Ascending aorta (tissue), 2 donors: Measurements from ENCODE around the gene FANCC. TPM values are rescaled to one million over a fixed set of nuclear protein-coding genes. Genes with fewer than 3 reads are reported as not detected.

Experiments used
- DNase-seq, 2 donors: peaks; one replicate each; pipeline ENCODE4 v3.0.0-alpha.2; 2019; ENCODE audit warnings: low spot score in 2 of 2
- H3K27ac ChIP-seq, 2 donors: fragments of 200-600 bp; sonication (generic); one replicate each; pipeline ENCODE4 v1.5.1; 2016 to 2017; ENCODE audit warnings: mild to moderate bottlenecking in 1 of 2
- H3K27me3 ChIP-seq: fragments of 200-600 bp; sonication (generic); one replicate; pipeline ENCODE4 v1.5.1; 2017
- H3K36me3 ChIP-seq, 2 donors: fragments of 200-600 bp; sonication (generic); one replicate each; pipeline ENCODE4 v1.5.1; 2016
- H3K4me1 ChIP-seq, 2 donors: fragments of 200-600 bp; sonication (generic); one replicate each; pipeline ENCODE4 v1.5.1; 2016 to 2017; ENCODE audit warnings: mild to moderate bottlenecking in 1 of 2
- H3K4me3 ChIP-seq, 2 donors: fragments of 200-600 bp; sonication (generic); one replicate each; pipeline ENCODE4 v1.5.1; 2016 to 2017; ENCODE audit warnings: mild to moderate bottlenecking in 1 of 2
- H3K9me3 ChIP-seq, 2 donors: fragments of 200-600 bp; sonication (generic); one replicate each; pipeline ENCODE4 v1.5.1; 2016
- CTCF ChIP-seq, 3 experiments: fragments of 200-600 bp in 2 of 3; fragments of 450-650 bp in 1 of 3; sonication (generic) in 2 of 3; IDR thresholded peaks; one replicate each; pipeline ENCODE4 v1.5.1; 2016 to 2019; ENCODE audit warnings: antibody characterized with exemption in 3 of 3, mild to moderate bottlenecking in 1 of 3, moderate library complexity in 1 of 3
- intact Hi-C: fragments of 100-400 bp; cut with DNase I; formaldehyde crosslinking; loops from one replicate; pipeline ENCODE4 v1.15.1; 2023
- total RNA-seq: library from RNA; depleted of rRNA; stranded (reverse); fragments of >200 nt; gene quantifications from one replicate; pipeline ENCODE4 v1.1.0, GENCODE V29; 2016

FANCC gene
- total RNA-seq, 1 donor from 2014 or later: 0.64 TPM

- H3K9me3 ChIP-seq: no peaks in the 10 kb centered on the region
- H3K27me3 ChIP-seq: no peaks in the 10 kb centered on the region
- no peak overlapping the region for H3K27ac ChIP-seq
- no peak for TF ChIP-seq CTCF (IDR thresholded peaks at IDR 0.05)
- no peaks in the 10 kb centered on the region for H3K36me3 ChIP-seq
- DNase-seq: no peak
- no peak overlapping the region for H3K4me3 ChIP-seq
- no peaks in the 10 kb centered on the region for H3K4me1 ChIP-seq
- intact Hi-C loops: no loop called here
Measured at GRCh38 chr9:95217936-95218335, 99.6 kb downstream of the FANCC start.

GRCh38 chr9:95215336-95215898 lies 102.1 kb downstream of the FANCC start:
- H3K4me3 ChIP-seq: no peak overlapping the region
- H3K36me3 ChIP-seq: no peaks in the 10 kb centered on the region
- intact Hi-C loops: no loop called here
- H3K27me3 ChIP-seq: no peaks in the 10 kb centered on the region
- no peaks in the 10 kb centered on the region for H3K4me1 ChIP-seq
- TF ChIP-seq CTCF (IDR thresholded peaks at IDR 0.05): no peak
- H3K27ac ChIP-seq: no peak overlapping the region
- no peaks in the 10 kb centered on the region for H3K9me3 ChIP-seq
- DNase-seq: no peak

DNA sequence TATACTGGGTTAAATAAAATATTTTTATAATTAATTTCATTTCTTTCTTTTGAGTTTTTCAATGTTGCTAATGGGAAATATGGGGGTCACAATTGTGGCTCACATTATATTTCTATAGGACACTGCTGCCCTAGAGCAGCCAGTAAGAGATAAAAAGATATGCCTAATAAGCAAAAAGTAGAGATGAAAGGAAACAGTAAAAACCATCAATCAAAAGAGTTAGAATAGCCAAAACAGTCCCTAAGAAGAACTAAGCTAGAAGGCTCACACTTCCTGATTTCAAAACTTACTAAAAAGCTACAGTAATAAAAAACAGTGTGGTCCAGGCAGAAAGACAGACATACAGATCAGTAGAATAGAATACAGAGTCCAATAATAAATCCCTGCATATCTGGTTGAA lies 104.4 kb downstream of the FANCC start:
- Histone ChIP-seq H3K36me3 (no peaks in the 10 kb centered on the region), H3K4me1 (no peaks in the 10 kb centered on the region), H3K27ac (no peak overlapping the region), H3K4me3 (no peak overlapping the region), H3K9me3 (no peaks in the 10 kb centered on the region), H3K27me3 (no peaks in the 10 kb centered on the region)
- TF ChIP-seq CTCF (IDR thresholded peaks at IDR 0.05): no peak
- DNase-seq: no peak
- intact Hi-C loops: no loop called here

GRCh38 chr9:95211028-95211427 lies 106.5 kb downstream of the FANCC start:
- no peaks in the 10 kb centered on the region for H3K9me3 ChIP-seq
- H3K4me1 ChIP-seq: no peaks in the 10 kb centered on the region
- H3K27me3 ChIP-seq: no peaks in the 10 kb centered on the region
- no peak for TF ChIP-seq CTCF (IDR thresholded peaks at IDR 0.05)
- no peak overlapping the region for H3K4me3 ChIP-seq
- DNase-seq: no peak
- H3K27ac ChIP-seq: no peak overlapping the region
- H3K36me3 ChIP-seq: no peaks in the 10 kb centered on the region
- intact Hi-C loops: no loop called here

- no peak for TF ChIP-seq CTCF (IDR thresholded peaks at IDR 0.05)
- intact Hi-C loops: no loop called here
- H3K36me3 ChIP-seq: no peaks in the 10 kb centered on the region
- H3K27ac ChIP-seq: no peak overlapping the region
- no peaks in the 10 kb centered on the region for H3K4me1 ChIP-seq
- H3K9me3 ChIP-seq: no peaks in the 10 kb centered on the region
- no peak overlapping the region for H3K4me3 ChIP-seq
- H3K27me3 ChIP-seq: no peaks in the 10 kb centered on the region
- no peak for DNase-seq
Measured at GRCh38 chr9:95207403-95207802, 110.1 kb downstream of the FANCC start.

- no peaks in the 10 kb centered on the region for H3K36me3 ChIP-seq
- no peak overlapping the region for H3K27ac ChIP-seq
- H3K9me3 ChIP-seq: no peaks in the 10 kb centered on the region
- intact Hi-C loops: no loop called here
- no peaks in the 10 kb centered on the region for H3K4me1 ChIP-seq
- no peaks in the 10 kb centered on the region for H3K27me3 ChIP-seq
- no peak for TF ChIP-seq CTCF (IDR thresholded peaks at IDR 0.05)
- no peak overlapping the region for H3K4me3 ChIP-seq
- no peak for DNase-seq
Measured at GRCh38 chr9:95206143-95206542, 111.4 kb downstream of the FANCC start.
